H9 (cell line): ENCODE data around the gene LYRM2. TPM values are rescaled to one million over a fixed set of nuclear protein-coding genes. Genes with fewer than 3 reads are reported as not detected.

ENCODE experiments used
- DNase-seq: peaks from one replicate; pipeline ENCODE4 v3.0.0-alpha.2; 2017
- H2AFZ ChIP-seq: one replicate; pipeline ENCODE4 v1.6.1; 2013; ENCODE audit warnings: mild to moderate bottlenecking, low read length, control low read depth, moderate library complexity
- H2AK5ac ChIP-seq: 2 replicates; pipeline ENCODE4 v1.6.1; 2013; ENCODE audit warnings: low read length, control low read depth, mixed read lengths; ENCODE audit not compliant: insufficient read length
- H2BK120ac ChIP-seq: one replicate; pipeline ENCODE4 v1.6.1; 2013; ENCODE audit warnings: low read depth, mild to moderate bottlenecking, low read length, control low read depth, inconsistent platforms; ENCODE audit not compliant: poor library complexity, severe bottlenecking
- H2BK12ac ChIP-seq: 2 replicates; pipeline ENCODE4 v1.6.1; 2013; ENCODE audit warnings: low read length, control low read depth, mixed read lengths, low read depth; ENCODE audit not compliant: insufficient read length
- H2BK15ac ChIP-seq: 2 replicates; pipeline ENCODE4 v1.6.1; 2013; ENCODE audit warnings: low read depth, low read length, control low read depth
- H2BK20ac ChIP-seq: one replicate; pipeline ENCODE4 v1.6.1; 2013; ENCODE audit warnings: low read depth, mild to moderate bottlenecking, low read length, control low read depth, inconsistent platforms; ENCODE audit not compliant: poor library complexity, severe bottlenecking
- H2BK5ac ChIP-seq: 2 replicates; pipeline ENCODE4 v1.6.1; 2013; ENCODE audit warnings: low read length, control low read depth, mixed read lengths; ENCODE audit not compliant: insufficient read length
- H3K14ac ChIP-seq: 2 replicates; pipeline ENCODE4 v1.6.1; 2013; ENCODE audit warnings: low read length, control low read depth; ENCODE audit not compliant: insufficient read depth
- H3K18ac ChIP-seq: 2 replicates; pipeline ENCODE4 v1.6.1; 2013; ENCODE audit warnings: low read depth, mild to moderate bottlenecking, mixed read lengths, low read length, control low read depth; ENCODE audit not compliant: insufficient read length
- H3K23ac ChIP-seq: 2 replicates; pipeline ENCODE4 v1.6.1; 2013; ENCODE audit warnings: low read length, control low read depth, mixed read lengths, low read depth; ENCODE audit not compliant: insufficient read length
- H3K23me2 ChIP-seq: 2 replicates; pipeline ENCODE4 v1.6.1; 2013; ENCODE audit warnings: low read depth, mild to moderate bottlenecking, mixed read lengths, low read length, control low read depth; ENCODE audit not compliant: insufficient read length, poor library complexity, severe bottlenecking
- H3K27ac ChIP-seq: 2 replicates; pipeline ENCODE4 v1.5.1; 2013; ENCODE audit warnings: low read length, control low read depth, mixed read lengths, low read depth; ENCODE audit not compliant: insufficient read length
- H3K27me3 ChIP-seq: 2 replicates; pipeline ENCODE4 v1.6.1; 2013; ENCODE audit warnings: low read length, control low read depth, inconsistent platforms; ENCODE audit not compliant: insufficient read depth
- H3K4ac ChIP-seq: 2 replicates; pipeline ENCODE4 v1.6.1; 2013; ENCODE audit warnings: low read depth, mild to moderate bottlenecking, control low read depth, inconsistent platforms, low read length, moderate library complexity
- H3K4me1 ChIP-seq: 2 replicates; pipeline ENCODE4 v1.6.1; 2013; ENCODE audit warnings: low read length, control low read depth, inconsistent platforms; ENCODE audit not compliant: insufficient read depth
- H3K4me2 ChIP-seq: 2 replicates; pipeline ENCODE4 v1.6.1; 2013; ENCODE audit warnings: low read length, control low read depth, mixed read lengths; ENCODE audit not compliant: insufficient read length, insufficient read depth
- H3K56ac ChIP-seq: 2 replicates; pipeline ENCODE4 v1.6.1; 2013; ENCODE audit warnings: low read depth, mild to moderate bottlenecking, mixed read lengths, low read length, control low read depth; ENCODE audit not compliant: insufficient read length
- H3K79me1 ChIP-seq: 2 replicates; pipeline ENCODE4 v1.6.1; 2013; ENCODE audit warnings: low read depth, mild to moderate bottlenecking, moderate library complexity, low read length, control low read depth, inconsistent platforms; ENCODE audit not compliant: insufficient read depth, poor library complexity, severe bottlenecking
- H3K79me2 ChIP-seq: 2 replicates; pipeline ENCODE4 v1.6.1; 2013; ENCODE audit warnings: low read length, control low read depth, inconsistent platforms; ENCODE audit not compliant: insufficient read depth
- H3K9ac ChIP-seq: 2 replicates; pipeline ENCODE4 v1.6.1; 2013; ENCODE audit warnings: low read length, control low read depth, mixed read lengths; ENCODE audit not compliant: insufficient read length; ENCODE audit errors: extremely low read depth
- H3K9me3 ChIP-seq: one replicate; pipeline ENCODE4 v1.6.1; 2013; ENCODE audit warnings: low read depth, low read length, inconsistent platforms; ENCODE audit not compliant: control insufficient read depth
- H3T11ph ChIP-seq: one replicate; pipeline ENCODE4 v1.6.1; 2013; ENCODE audit warnings: mild to moderate bottlenecking, low read length, control low read depth, inconsistent platforms
- H4K20me1 ChIP-seq: one replicate; pipeline ENCODE4 v1.6.1; 2013; ENCODE audit not compliant: control insufficient read depth, insufficient read length, insufficient read depth
- H4K5ac ChIP-seq: 2 replicates; pipeline ENCODE4 v1.6.1; 2013; ENCODE audit warnings: low read depth, mild to moderate bottlenecking, mixed read lengths, low read length, control low read depth; ENCODE audit not compliant: insufficient read length
- H4K8ac ChIP-seq: replicated peaks from 2 replicates; pipeline ENCODE4 v1.6.1; 2013; ENCODE audit warnings: low read length, control low read depth, mixed read lengths, low read depth; ENCODE audit not compliant: insufficient read length
- H4K91ac ChIP-seq: 2 replicates; pipeline ENCODE4 v1.6.1; 2013; ENCODE audit warnings: low read depth, mild to moderate bottlenecking, moderate library complexity, mixed read lengths, low read length, control low read depth; ENCODE audit not compliant: insufficient read length
- H3K27ac Mint-ChIP-seq, 3 experiments: 2 replicates in 2 of 3; 3 replicates in 1 of 3; pipeline ENCODE4 v1.8.0; 2020 to 2021; ENCODE audit warnings: mixed read lengths in 3 of 3, mild to moderate bottlenecking in 1 of 3, moderate library complexity in 1 of 3
- H3K27me3 Mint-ChIP-seq: 2 replicates; pipeline ENCODE4 v1.8.0; 2021; ENCODE audit warnings: low read depth, mild to moderate bottlenecking, moderate library complexity, mixed read lengths
- H3K36me3 Mint-ChIP-seq, 3 experiments: 2 replicates in 2 of 3; 3 replicates in 1 of 3; pipeline ENCODE4 v1.8.0; 2020 to 2021; ENCODE audit warnings: low read depth in 3 of 3, mixed read lengths in 3 of 3; ENCODE audit not compliant: insufficient read depth in 1 of 3
- H3K4me1 Mint-ChIP-seq, 2 experiments: 2 replicates each; pipeline ENCODE4 v1.8.0; 2020; ENCODE audit warnings: mixed read lengths in 2 of 2
- H3K4me3 Mint-ChIP-seq, 2 experiments: 2 replicates in 1 of 2; 3 replicates in 1 of 2; pipeline ENCODE4 v1.8.0; 2020 to 2021; ENCODE audit warnings: mild to moderate bottlenecking in 2 of 2, mixed read lengths in 2 of 2, moderate library complexity in 1 of 2
- H3K9me3 Mint-ChIP-seq, 2 experiments: 2 replicates in 1 of 2; 3 replicates in 1 of 2; pipeline ENCODE4 v1.8.0; 2020; ENCODE audit warnings: mild to moderate bottlenecking in 2 of 2, mixed read lengths in 2 of 2, moderate library complexity in 1 of 2
- WGBS: extraction: QIAGEN DNeasy Blood & Tissue Kit; methylation state at CpG from one replicate; pipeline ENCODE4 v1.1.7; 2013; ENCODE audit warnings: missing lambda C conversion rate, low lambda C conversion rate, mixed read lengths; ENCODE audit not compliant: insufficient read length; ENCODE audit errors: extremely low coverage; 5-methylcytosine and 5-hydroxymethylcytosine counted together
- total RNA-seq: library from RNA; stranded (reverse); gene quantifications from 2 replicates; pipeline ENCODE4 v1.2.1, GENCODE V29; 2021
- TF ChIP-seq, protein P1 (sequence below): fragments of 200-600 bp; sonication (generic); conservative IDR thresholded peaks from 3 replicates; pipeline ENCODE4 v1.8.0; 2021; ENCODE audit warnings: antibody characterized with exemption, mild to moderate bottlenecking

The LYRM2 gene
- total RNA-seq, 1 experiment from 2014 or later = 29.8 TPM

DNA sequence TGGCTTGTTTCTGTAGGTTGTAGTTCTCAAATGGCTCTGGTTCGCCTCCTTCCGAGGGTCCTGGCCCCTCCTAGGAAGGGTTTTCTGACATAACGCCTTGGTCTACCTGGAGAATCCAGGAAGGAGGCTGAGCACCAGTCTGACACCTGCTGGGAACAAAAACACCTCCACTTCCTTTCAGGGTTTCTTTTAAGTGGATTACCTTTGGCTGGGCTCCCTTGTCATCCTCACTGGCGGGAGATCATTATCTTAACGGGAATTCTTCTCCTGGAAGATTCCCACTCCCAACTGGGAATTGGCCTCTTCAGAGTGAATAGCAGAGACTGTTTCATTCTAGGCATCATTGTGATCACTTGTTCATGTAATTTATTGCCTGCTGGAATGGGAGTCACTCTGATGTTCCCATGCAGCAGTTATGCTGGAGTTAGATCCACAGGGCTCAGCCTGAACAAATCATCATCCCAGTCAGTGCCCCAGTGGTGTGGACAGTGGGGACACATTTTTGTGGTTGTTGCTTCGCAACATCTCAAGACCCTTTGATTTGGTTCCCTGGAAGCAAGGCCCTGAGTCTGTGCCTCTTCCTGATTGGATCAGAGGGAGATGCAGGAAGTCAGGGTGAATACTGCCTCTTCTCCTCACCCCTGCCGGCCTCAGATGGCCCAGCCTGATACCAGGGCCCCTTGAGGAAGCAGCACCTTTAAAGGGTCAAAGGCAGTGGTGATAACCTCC lies 49.1 kb downstream of the LYRM2 start:
- Histone ChIP-seq H2BK12ac (no peak overlapping the region), H4K91ac (no peak overlapping the region), H3K14ac (no peak overlapping the region), H3K27ac (no peak overlapping the region), H3K4me2 (no peak overlapping the region), H3K4ac (no peak overlapping the region), H3K79me2 (no peaks in the 10 kb centered on the region), H3T11ph (no peak overlapping the region), H3K23me2 (no peaks in the 10 kb centered on the region), H4K5ac (no peak overlapping the region), H3K23ac (no peak overlapping the region), H2AK5ac (no peak overlapping the region), H3K79me1 (no peaks in the 10 kb centered on the region), H2BK20ac (no peak overlapping the region), H2BK5ac (no peak overlapping the region), H4K20me1 (no peaks in the 10 kb centered on the region), H2AFZ (no peak overlapping the region), H3K18ac (no peak overlapping the region), H4K8ac (no peak overlapping the region), H3K4me1 (peaks cover 4% of the 10 kb centered on the region; the same call in 1 of the 2 replicates), H2BK120ac (no peak overlapping the region), H3K56ac (no peak overlapping the region), H3K9ac (no peak overlapping the region), H2BK15ac (no peak overlapping the region), H3K27me3 (no peaks in the 10 kb centered on the region), H3K9me3 (no peaks in the 10 kb centered on the region)
- no peaks in the 10 kb centered on the region for H3K27me3 Mint-ChIP-seq
- no peak overlapping the region for H3K4me3 Mint-ChIP-seq
- peaks cover 15% of the 10 kb centered on the region in 2 experiments for H3K4me1 Mint-ChIP-seq
- no CpG with 5 or more reads among the region's 7 CpGs for WGBS
- H3K27ac Mint-ChIP-seq = peak overlapping the region in 1 of 3 experiments; percentile 53; a peak in 3 of 7 replicates
- H3K36me3 Mint-ChIP-seq = no peaks in the 10 kb centered on the region
- TF ChIP-seq, protein P1, sequence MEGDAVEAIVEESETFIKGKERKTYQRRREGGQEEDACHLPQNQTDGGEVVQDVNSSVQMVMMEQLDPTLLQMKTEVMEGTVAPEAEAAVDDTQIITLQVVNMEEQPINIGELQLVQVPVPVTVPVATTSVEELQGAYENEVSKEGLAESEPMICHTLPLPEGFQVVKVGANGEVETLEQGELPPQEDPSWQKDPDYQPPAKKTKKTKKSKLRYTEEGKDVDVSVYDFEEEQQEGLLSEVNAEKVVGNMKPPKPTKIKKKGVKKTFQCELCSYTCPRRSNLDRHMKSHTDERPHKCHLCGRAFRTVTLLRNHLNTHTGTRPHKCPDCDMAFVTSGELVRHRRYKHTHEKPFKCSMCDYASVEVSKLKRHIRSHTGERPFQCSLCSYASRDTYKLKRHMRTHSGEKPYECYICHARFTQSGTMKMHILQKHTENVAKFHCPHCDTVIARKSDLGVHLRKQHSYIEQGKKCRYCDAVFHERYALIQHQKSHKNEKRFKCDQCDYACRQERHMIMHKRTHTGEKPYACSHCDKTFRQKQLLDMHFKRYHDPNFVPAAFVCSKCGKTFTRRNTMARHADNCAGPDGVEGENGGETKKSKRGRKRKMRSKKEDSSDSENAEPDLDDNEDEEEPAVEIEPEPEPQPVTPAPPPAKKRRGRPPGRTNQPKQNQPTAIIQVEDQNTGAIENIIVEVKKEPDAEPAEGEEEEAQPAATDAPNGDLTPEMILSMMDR = peak; percentile 30; the same call in 2 of the 3 replicates
- DNase-seq = peak; percentile 66
- H3K9me3 Mint-ChIP-seq = no peaks in the 10 kb centered on the region
